ENCODE measurements around the gene AP2A2. TPM values are rescaled to one million over a fixed set of nuclear protein-coding genes. Genes with fewer than 3 reads are reported as not detected.

Gene AP2A2
- total and polyA plus RNA-seq, 2 donors (not counting 1 experiment from before 2014, with no cell fraction given), result 53.1 to 57.0 TPM

GRCh38 chr11:933142-933851 lies 7.6 kb downstream of the AP2A2 start:
- H3K9me3 Mint-ChIP-seq (ENCODE audit: insufficient read depth), result no peaks in the 10 kb centered on the region
- WGBS (ENCODE audit: insufficient coverage), result 63% methylated on average over 14 of the region's 14 CpGs
- H3K27ac ChIP-seq (ENCODE audit: low read length in 2 of 2), result no peak overlapping the region
- peaks cover 0 to 2% of the 10 kb centered on the region in 2 donors for H3K4me1 ChIP-seq (ENCODE audit: control insufficient read depth in 2 of 2, insufficient read depth in 2 of 2, low read length in 2 of 2)
- H3K27ac Mint-ChIP-seq, result no peak overlapping the region
- no peak for TF ChIP-seq EZH2 (IDR thresholded peaks at IDR 0.05; ENCODE audit: borderline replicate concordance, insufficient read depth, low read depth, low read length, poor library complexity, severe bottlenecking)
- TF ChIP-seq, protein P1, sequence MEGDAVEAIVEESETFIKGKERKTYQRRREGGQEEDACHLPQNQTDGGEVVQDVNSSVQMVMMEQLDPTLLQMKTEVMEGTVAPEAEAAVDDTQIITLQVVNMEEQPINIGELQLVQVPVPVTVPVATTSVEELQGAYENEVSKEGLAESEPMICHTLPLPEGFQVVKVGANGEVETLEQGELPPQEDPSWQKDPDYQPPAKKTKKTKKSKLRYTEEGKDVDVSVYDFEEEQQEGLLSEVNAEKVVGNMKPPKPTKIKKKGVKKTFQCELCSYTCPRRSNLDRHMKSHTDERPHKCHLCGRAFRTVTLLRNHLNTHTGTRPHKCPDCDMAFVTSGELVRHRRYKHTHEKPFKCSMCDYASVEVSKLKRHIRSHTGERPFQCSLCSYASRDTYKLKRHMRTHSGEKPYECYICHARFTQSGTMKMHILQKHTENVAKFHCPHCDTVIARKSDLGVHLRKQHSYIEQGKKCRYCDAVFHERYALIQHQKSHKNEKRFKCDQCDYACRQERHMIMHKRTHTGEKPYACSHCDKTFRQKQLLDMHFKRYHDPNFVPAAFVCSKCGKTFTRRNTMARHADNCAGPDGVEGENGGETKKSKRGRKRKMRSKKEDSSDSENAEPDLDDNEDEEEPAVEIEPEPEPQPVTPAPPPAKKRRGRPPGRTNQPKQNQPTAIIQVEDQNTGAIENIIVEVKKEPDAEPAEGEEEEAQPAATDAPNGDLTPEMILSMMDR (IDR thresholded peaks at IDR 0.05), result no peak
- no peaks in the 10 kb centered on the region for H3K27me3 ChIP-seq (replicated peaks in 1 of 4; ENCODE audit: control extremely low read depth in 1 of 4, control insufficient read depth in 3 of 4, insufficient read depth in 4 of 4, low read length in 3 of 4)
- CTCF ChIA-PET, result no interaction called here
- no peaks in the 10 kb centered on the region for H3K9me3 ChIP-seq (ENCODE audit: control extremely low read depth in 1 of 3, control insufficient read depth in 2 of 3, insufficient read depth in 1 of 3, low read length in 2 of 3)
- peaks cover 14% of the 10 kb centered on the region for H3K4me1 Mint-ChIP-seq
- POLR2A ChIA-PET, result no interaction called here
- DNase-seq, result no peak
- H3K79me2 ChIP-seq (ENCODE audit: control insufficient read depth, insufficient read depth, low read length), result peaks cover 98% of the 10 kb centered on the region
- no peak overlapping the region for H3K4me2 ChIP-seq (replicated peaks; ENCODE audit: low read depth, low read length, poor library complexity, severe bottlenecking)
- no peak overlapping the region for H2AFZ ChIP-seq (ENCODE audit: insufficient read depth, low read depth, low read length, poor library complexity, severe bottlenecking)
- no peaks in the 10 kb centered on the region for H3K27me3 Mint-ChIP-seq
- ATAC-seq (ENCODE audit: low read depth), result no peak
- no peak overlapping the region for H3K4me3 ChIP-seq (ENCODE audit: control extremely low read depth in 1 of 5, extremely low read depth in 1 of 5, insufficient read depth in 1 of 5, low read depth in 2 of 5, low read length in 4 of 5)
- intact Hi-C loops (cut with micrococcal nuclease), result no loop called here
- peaks cover 73% of the 10 kb centered on the region for H4K20me1 ChIP-seq (ENCODE audit: control insufficient read depth, insufficient read depth, low read length, poor library complexity, severe bottlenecking)
- no peak overlapping the region for H3K9ac ChIP-seq (ENCODE audit: low read length)
- H3K4me3 Mint-ChIP-seq, result no peak overlapping the region
- H3K36me3 ChIP-seq (replicated peaks in 1 of 2; ENCODE audit: control extremely low read depth in 1 of 2, control insufficient read depth in 1 of 2, extremely low read depth in 1 of 2, insufficient read depth in 2 of 2, low read length in 1 of 2), result no peaks in the 10 kb centered on the region

GRCh38 chr11:933936-934335 lies 8.3 kb downstream of the AP2A2 start:
- H2AFZ ChIP-seq (ENCODE audit: insufficient read depth, low read depth, low read length, poor library complexity, severe bottlenecking), result no peak overlapping the region
- Mint-ChIP-seq H3K9me3 (ENCODE audit: insufficient read depth) (no peaks in the 10 kb centered on the region), H3K4me3 (no peak overlapping the region), H3K27me3 (no peaks in the 10 kb centered on the region), H3K27ac (no peak overlapping the region), H3K4me1 (peaks cover 9% of the 10 kb centered on the region)
- H4K20me1 ChIP-seq (ENCODE audit: control insufficient read depth, insufficient read depth, low read length, poor library complexity, severe bottlenecking), result peaks cover 71% of the 10 kb centered on the region
- no peak overlapping the region for H3K4me2 ChIP-seq (replicated peaks; ENCODE audit: low read depth, low read length, poor library complexity, severe bottlenecking)
- WGBS (ENCODE audit: insufficient coverage), result 100% methylated on average over 3 of the region's 7 CpGs
- H3K79me2 ChIP-seq (ENCODE audit: control insufficient read depth, insufficient read depth, low read length), result peaks cover 98% of the 10 kb centered on the region
- TF ChIP-seq, protein P1 (IDR thresholded peaks at IDR 0.05), result no peak
- no peak for TF ChIP-seq EZH2 (IDR thresholded peaks at IDR 0.05; ENCODE audit: borderline replicate concordance, insufficient read depth, low read depth, low read length, poor library complexity, severe bottlenecking)
- H3K9me3 ChIP-seq (ENCODE audit: control extremely low read depth in 1 of 3, control insufficient read depth in 2 of 3, insufficient read depth in 1 of 3, low read length in 2 of 3), result no peaks in the 10 kb centered on the region
- no peak overlapping the region for H3K4me3 ChIP-seq (ENCODE audit: control extremely low read depth in 1 of 5, extremely low read depth in 1 of 5, insufficient read depth in 1 of 5, low read depth in 2 of 5, low read length in 4 of 5)
- intact Hi-C loops (cut with micrococcal nuclease), result no loop called here
- H3K4me1 ChIP-seq (ENCODE audit: control insufficient read depth in 2 of 2, insufficient read depth in 2 of 2, low read length in 2 of 2), result no peaks in the 10 kb centered on the region
- POLR2A ChIA-PET, result no interaction called here
- H3K27me3 ChIP-seq (replicated peaks in 1 of 4; ENCODE audit: control extremely low read depth in 1 of 4, control insufficient read depth in 3 of 4, insufficient read depth in 4 of 4, low read length in 3 of 4), result no peaks in the 10 kb centered on the region
- no peak overlapping the region for H3K27ac ChIP-seq (ENCODE audit: low read length in 2 of 2)
- DNase-seq, result no peak
- H3K36me3 ChIP-seq (replicated peaks in 1 of 2; ENCODE audit: control extremely low read depth in 1 of 2, control insufficient read depth in 1 of 2, extremely low read depth in 1 of 2, insufficient read depth in 2 of 2, low read length in 1 of 2), result no peaks in the 10 kb centered on the region
- CTCF ChIA-PET, result no interaction called here
- no peak for ATAC-seq (ENCODE audit: low read depth)
- H3K9ac ChIP-seq (ENCODE audit: low read length), result no peak overlapping the region

Data from B cell (primary cell).